HepG2 (cell line): ENCODE data around the gene PPM1F. TPM values are rescaled to one million over a fixed set of nuclear protein-coding genes. Genes with fewer than 3 reads are reported as not detected.
A peak's percentile ranks its signal among the peaks of the same experiment; 100 is the strongest.

Experiments
- HIVEP1 ChIP-seq: sonication (generic); formaldehyde crosslinking; IDR thresholded peaks from 2 replicates; pipeline ENCODE4 v1.4.0; 2020; ENCODE audit warnings: mild to moderate bottlenecking, missing genetic modification reagents
- IKZF1 ChIP-seq: fragments of 450-650 bp; IDR thresholded peaks from 2 replicates; pipeline ENCODE4 v1.7.1; 2016
- NAIF1 ChIP-seq: sonication (generic); formaldehyde crosslinking; IDR thresholded peaks from 2 replicates; pipeline ENCODE4 v1.5.0; 2020; ENCODE audit warnings: mild to moderate bottlenecking, missing genetic modification reagents, borderline replicate concordance
- NBN ChIP-seq: fragments of 450-650 bp; conservative IDR thresholded peaks from 2 replicates; pipeline ENCODE4 v1.6.1; 2017
- NR2F6 ChIP-seq, 2 experiments: IDR thresholded peaks; 2 replicates each; pipeline ENCODE4 v1.6.1; 2016; ENCODE audit warnings: antibody characterized with exemption in 1 of 2, mild to moderate bottlenecking in 1 of 2
- PBX3 ChIP-seq: sonication (generic); formaldehyde crosslinking; IDR thresholded peaks from 2 replicates; pipeline ENCODE4 v1.8.1; 2023; ENCODE audit warnings: missing genetic modification reagents, inconsistent platforms, borderline replicate concordance
- ZFP37 ChIP-seq: sonication (generic); formaldehyde crosslinking; IDR thresholded peaks from 2 replicates; pipeline ENCODE4 v1.4.0; 2020; ENCODE audit warnings: missing genetic modification reagents, borderline replicate concordance
- ZNF282 ChIP-seq: fragments of 450-650 bp; IDR thresholded peaks from 2 replicates; pipeline ENCODE4 v1.6.1; 2018; ENCODE audit not compliant: partially characterized antibody
- ZNF331 ChIP-seq: sonication (generic); formaldehyde crosslinking; IDR thresholded peaks from 2 replicates; pipeline ENCODE4 v1.4.0; 2020; ENCODE audit warnings: missing genetic modification reagents
- ZNF510 ChIP-seq: sonication (generic); formaldehyde crosslinking; IDR thresholded peaks from 2 replicates; pipeline ENCODE4 v1.4.0; 2020; ENCODE audit warnings: low read depth, mild to moderate bottlenecking, missing genetic modification reagents
- ZNF570 ChIP-seq: sonication (generic); formaldehyde crosslinking; IDR thresholded peaks from 2 replicates; pipeline ENCODE4 v1.4.0; 2020; ENCODE audit warnings: mild to moderate bottlenecking, missing genetic modification reagents, borderline replicate concordance
- ZNF580 ChIP-seq: IDR thresholded peaks from 2 replicates; pipeline ENCODE4 v1.6.1; 2016; ENCODE audit warnings: low read depth, borderline replicate concordance
- ZNF629 ChIP-seq: sonication (generic); formaldehyde crosslinking; conservative IDR thresholded peaks from 2 replicates; pipeline ENCODE4 v1.5.0; 2020; ENCODE audit warnings: missing genetic modification reagents
- polyA plus RNA-seq, 8 experiments: library from polyadenylated mRNA; depleted of rRNA in 3 of 8; stranded (reverse) in 7 of 8; unstranded in 1 of 8; fragments of >200 nt; fragmentation: Illumina TruSeq in 4 of 8; extraction: Trizol in 4 of 8; gene quantifications; 2 replicates each; pipeline versions ENCODE4 v1.2.1 to v1.2.3, GENCODE V29; 2011 to 2016; ENCODE audit warnings: low read depth in 4 of 8, missing spikeins in 1 of 8, mixed read lengths in 1 of 8; ENCODE audit not compliant: insufficient read depth in 1 of 8
- total RNA-seq, 5 experiments: library from RNA; depleted of rRNA; stranded (reverse); fragments of >200 nt; fragmentation: Illumina TruSeq; extraction: Trizol; gene quantifications; 2 replicates each; pipeline ENCODE4 v1.2.3, GENCODE V29; 2016; ENCODE audit warnings: low read depth in 1 of 5
- TF ChIP-seq, protein P1 (sequence below): sonication (generic); formaldehyde crosslinking; IDR thresholded peaks from 2 replicates; pipeline ENCODE4 v1.5.0; 2020; ENCODE audit warnings: mild to moderate bottlenecking, missing genetic modification reagents, moderate library complexity

Gene PPM1F
- total and polyA plus RNA-seq, 2 of the 13 experiments (the other 11 are each of a cell fraction or from before 2014, with no cell fraction given) = 11.0 to 19.6 TPM

- TF ChIP-seq PBX3 (CRISPR knock-in tag) (no peak), ZNF282 (no peak), ZNF629 (CRISPR knock-in tag) (no peak), ZFP37 (no peak), ZNF570 (CRISPR knock-in tag) (no peak), ZNF331 (CRISPR knock-in tag) (0 out of 2 replicates have a peak, but pooled peaks have one; percentile 21), ZNF580 (no peak), ZNF510 (no peak), HIVEP1 (no peak), NBN (no peak), NAIF1 (CRISPR knock-in tag) (no peak), IKZF1 (no peak), NR2F6 (IDR thresholded peaks at IDR 0.05) (no peak), NR2F6 (CRISPR knock-in tag; IDR thresholded peaks at IDR 0.05) (0 out of 2 replicates have a peak, but pooled peaks have one; percentile 37)
- TF ChIP-seq, protein P1, sequence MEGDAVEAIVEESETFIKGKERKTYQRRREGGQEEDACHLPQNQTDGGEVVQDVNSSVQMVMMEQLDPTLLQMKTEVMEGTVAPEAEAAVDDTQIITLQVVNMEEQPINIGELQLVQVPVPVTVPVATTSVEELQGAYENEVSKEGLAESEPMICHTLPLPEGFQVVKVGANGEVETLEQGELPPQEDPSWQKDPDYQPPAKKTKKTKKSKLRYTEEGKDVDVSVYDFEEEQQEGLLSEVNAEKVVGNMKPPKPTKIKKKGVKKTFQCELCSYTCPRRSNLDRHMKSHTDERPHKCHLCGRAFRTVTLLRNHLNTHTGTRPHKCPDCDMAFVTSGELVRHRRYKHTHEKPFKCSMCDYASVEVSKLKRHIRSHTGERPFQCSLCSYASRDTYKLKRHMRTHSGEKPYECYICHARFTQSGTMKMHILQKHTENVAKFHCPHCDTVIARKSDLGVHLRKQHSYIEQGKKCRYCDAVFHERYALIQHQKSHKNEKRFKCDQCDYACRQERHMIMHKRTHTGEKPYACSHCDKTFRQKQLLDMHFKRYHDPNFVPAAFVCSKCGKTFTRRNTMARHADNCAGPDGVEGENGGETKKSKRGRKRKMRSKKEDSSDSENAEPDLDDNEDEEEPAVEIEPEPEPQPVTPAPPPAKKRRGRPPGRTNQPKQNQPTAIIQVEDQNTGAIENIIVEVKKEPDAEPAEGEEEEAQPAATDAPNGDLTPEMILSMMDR (CRISPR knock-in tag) = peak; percentile 30; the same call in 1 of the 2 replicates
- TF ChIP-seq, all 625 proteins: peak for 27
Observed at GRCh38 chr22:21902296-21903087, 50.2 kb downstream of the PPM1F start (continued).
